Activated T-cell treated with anti-CD3 and anti-CD28 coated beads for 24 hours (primary cell): Measurements from ENCODE around the gene DPP7.
A peak's percentile ranks its signal among the peaks of the same experiment; 100 is the strongest.
"Not testable (repeated sequence)": the region's sequence is repeated elsewhere in the genome, so short reads cannot be mapped to it uniquely, and the experiment has no call there.

Experiments
- DNase-seq: peaks from one replicate; pipeline ENCODE4 v3.0.0-alpha.2; 2020; ENCODE audit warnings: low read depth

The DPP7 gene

DNA sequence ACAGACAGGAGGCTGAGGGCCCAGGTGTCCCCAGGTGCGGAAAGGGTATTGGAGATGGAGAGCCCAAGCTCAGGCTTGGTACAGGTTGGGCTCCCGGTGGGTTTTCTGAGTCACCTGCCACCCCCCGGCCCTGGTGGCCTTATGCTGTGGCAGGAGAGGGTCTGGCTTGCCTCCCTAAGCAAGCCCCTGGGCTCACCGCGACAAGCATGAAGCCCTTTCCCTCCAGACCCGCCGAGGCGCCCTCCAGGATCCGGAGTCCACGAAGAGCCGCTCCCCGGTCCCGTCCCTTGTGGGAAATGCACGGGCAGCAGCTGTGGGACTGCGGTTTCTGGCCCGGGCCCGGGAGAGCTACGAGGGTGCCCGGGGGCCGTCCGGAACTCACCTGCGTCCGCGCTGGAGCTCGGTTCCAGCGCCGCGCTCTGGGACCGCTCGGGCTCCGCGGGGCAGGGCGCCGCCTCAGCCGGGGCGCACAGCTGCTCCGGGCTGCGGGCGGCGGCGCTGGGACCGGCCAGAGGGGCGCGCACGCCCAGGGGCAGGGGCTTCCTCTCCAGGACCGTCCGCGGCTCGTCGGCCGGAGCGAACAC lies 44.9 kb downstream of the DPP7 start:
- no peak for DNase-seq

DNA sequence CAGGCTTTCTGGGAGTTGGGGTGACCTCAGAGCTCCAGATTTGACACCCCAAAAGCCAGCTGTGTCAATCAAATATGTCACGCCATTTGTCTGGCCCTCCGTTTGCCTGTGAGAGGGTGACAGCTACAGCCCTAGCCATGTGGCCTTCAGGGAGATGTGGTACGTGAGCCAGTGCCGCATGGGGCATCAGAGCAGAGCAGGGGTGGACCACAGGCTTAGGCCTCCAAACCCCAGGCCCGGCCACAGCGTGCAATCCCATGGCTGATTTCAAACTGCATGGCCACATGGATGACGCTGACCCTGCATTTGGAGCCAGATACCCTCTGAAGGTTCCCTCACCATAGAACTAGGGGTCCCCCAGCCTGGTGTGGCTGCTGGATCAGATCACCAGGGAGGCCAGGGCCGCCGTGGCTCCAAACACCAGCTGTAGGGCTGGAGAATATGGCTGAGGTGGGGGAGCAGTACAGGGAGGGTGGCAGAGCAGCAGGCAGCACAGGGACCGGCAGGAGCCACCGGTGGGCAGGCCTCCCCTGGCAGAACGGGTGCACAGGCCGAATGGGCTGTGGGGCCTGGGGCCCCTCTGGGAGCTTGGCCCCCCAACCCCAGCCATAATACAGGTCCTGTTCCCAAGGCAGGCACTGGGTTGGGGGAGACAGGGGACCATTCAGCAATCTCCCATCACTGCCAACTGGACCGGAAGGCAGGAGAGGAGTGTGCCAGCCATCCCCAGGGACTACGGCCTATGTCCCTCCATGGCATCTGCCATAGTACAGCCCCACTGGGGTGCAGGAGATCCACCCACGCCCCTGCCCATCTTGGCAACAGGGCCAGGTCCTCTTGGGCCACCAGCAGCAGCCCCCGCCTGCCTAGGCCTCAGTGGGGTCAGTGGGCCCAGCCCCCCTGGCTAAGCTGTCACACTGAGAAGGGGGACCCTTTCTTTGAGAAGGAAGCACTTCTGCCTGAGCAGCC lies 45.7 kb downstream of the DPP7 start:
- no peak for DNase-seq

- DNase-seq: peak; percentile 78
These were observed 46.5 kb downstream of the DPP7 start for GRCh38 chr9:137067860-137068538.

- no peak for DNase-seq
These were observed 48.3 kb downstream of the DPP7 start for GRCh38 chr9:137066096-137066861.

DNA sequence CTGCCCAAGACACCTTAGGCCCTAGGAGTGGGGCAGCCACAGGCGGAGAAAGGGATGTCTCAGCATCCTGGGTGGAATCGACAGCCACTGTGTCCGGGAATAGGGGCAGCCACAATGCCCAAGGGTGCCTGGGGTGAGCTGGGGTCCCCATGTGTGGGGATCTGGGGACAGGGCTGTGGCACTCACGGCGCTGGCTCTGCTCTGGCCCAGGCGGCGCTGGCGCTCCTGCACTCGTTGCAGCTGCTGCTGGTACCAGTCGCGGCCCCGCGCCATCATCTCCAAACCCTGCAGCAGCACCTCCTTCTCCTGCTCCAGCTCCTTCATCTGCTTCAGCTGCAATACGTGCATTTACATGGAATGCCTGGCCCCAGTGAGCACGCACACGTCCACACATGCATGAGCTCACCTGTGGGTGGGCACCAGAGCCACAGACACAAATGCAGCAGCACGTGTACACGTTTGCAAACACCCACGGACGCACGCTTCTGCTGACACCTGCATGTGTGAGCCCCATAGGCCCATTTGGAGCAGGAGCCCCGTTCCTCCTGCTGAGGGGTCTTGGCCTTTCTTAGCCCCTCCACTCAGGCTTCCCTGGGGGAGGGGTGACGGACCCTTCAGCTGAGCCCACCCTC lies 49.1 kb downstream of the DPP7 start:
- no peak for DNase-seq

GRCh38 chr9:137064880-137065164 lies 49.7 kb downstream of the DPP7 start:
- DNase-seq: no peak

- DNase-seq: peak; percentile 40
These were observed 50.3 kb downstream of the DPP7 start for GRCh38 chr9:137064027-137064879.

- DNase-seq: no peak
These were observed 51.1 kb downstream of the DPP7 start for GRCh38 chr9:137063311-137064026.

DNA sequence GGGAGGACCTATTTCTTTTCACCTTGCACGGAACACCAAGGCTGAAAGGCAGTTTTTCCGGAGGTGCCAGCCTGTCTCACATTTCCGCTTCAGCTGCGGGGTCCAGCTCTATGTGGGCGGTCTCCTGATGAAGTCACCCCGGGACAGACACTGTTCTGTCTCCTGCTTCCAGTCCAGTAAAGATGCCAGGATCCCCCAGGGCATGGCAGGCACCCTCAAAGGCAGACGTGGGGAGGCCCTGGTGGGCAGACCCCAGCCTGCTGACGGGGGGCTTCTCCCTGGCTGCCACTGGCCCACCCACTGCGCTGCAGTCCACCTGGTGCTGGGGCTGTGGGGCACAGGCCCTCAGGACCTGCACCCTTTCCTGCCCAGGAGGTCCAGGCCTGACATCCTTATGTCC lies 51.7 kb downstream of the DPP7 start:
- not testable (repeated sequence) for DNase-seq

DNA sequence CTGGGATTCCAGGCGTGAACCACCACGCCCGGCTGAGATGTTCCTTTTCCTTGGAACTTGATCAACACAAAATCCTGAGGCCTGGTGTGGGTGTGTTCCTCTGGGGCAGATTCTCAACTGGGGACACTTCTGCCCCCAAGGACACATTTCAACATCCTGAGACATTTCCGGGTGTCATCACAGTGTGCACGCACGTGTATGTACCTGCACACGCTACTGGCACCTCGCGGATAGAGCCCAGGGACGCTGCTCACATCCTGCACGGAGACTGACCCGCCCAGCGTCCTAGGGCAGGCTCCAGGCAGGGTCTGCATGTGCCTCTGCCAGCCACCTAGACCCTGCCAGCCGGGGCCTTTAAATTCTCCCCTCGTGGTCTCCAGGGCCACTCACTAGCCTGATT lies 52.1 kb downstream of the DPP7 start:
- DNase-seq: no peak
